ENCODE data around the gene BACH2. TPM values are rescaled to one million over a fixed set of nuclear protein-coding genes. Genes with fewer than 3 reads are reported as not detected.

Gene BACH2
- total RNA-seq, 2 experiments from 2014 or later: 60.7 to 66.9 TPM

GRCh38 chr6:90076511-90077415 lies 219.9 kb downstream of the BACH2 start:
- no peak for TF ChIP-seq CTCF (IDR thresholded peaks at IDR 0.05)
- ChIA-PET CTCF (interaction anchor here (0.7 to 1.5 kb wide), 2 partner anchors 9 to 10 kb away, joined by 3 to 4 read pairs; no protein-coding TSS in a partner anchor), POLR2A (interaction anchor here (0.6 to 2.2 kb wide), 3 partner anchors 16 to 72 kb away, joined by 3 to 13 read pairs (median 5); no protein-coding TSS in a partner anchor)
- ATAC-seq (no peak), DNase-seq (no peak)
- peak overlapping the region; percentile 96 for H3K4me3 Mint-ChIP-seq
- peaks cover 73% of the 10 kb centered on the region for H3K4me1 Mint-ChIP-seq (ENCODE audit: low read depth)
- H3K9me3 Mint-ChIP-seq: no peaks in the 10 kb centered on the region
- intact Hi-C loops (cut with micrococcal nuclease): loop anchor here (5.0 kb wide), 1 partner anchor 124 kb away; no protein-coding TSS in a partner anchor
- H3K27ac Mint-ChIP-seq: peak overlapping the region; percentile 99
- no peaks in the 10 kb centered on the region for H3K27me3 Mint-ChIP-seq
- peaks cover 87% of the 10 kb centered on the region for H3K36me3 Mint-ChIP-seq (ENCODE audit: low read depth)

GRCh38 chr6:90074161-90074850 lies 222.3 kb downstream of the BACH2 start:
- intact Hi-C loops (cut with micrococcal nuclease): loop anchor here (5.0 kb wide), 1 partner anchor 33 kb away; no protein-coding TSS in a partner anchor
- peak overlapping the region; percentile 94 for H3K27ac Mint-ChIP-seq

GRCh38 chr6:90072935-90073464 lies 223.6 kb downstream of the BACH2 start:
- CTCF ChIA-PET: interaction anchor here (0.8 to 4.0 kb wide), 5 partner anchors 10 to 132 kb away, joined by 3 to 29 read pairs (median 3); no protein-coding TSS in a partner anchor
- intact Hi-C loops (cut with micrococcal nuclease): loop anchor here (5.0 kb wide), 1 partner anchor 34 kb away; no protein-coding TSS in a partner anchor
- no peaks in the 10 kb centered on the region for H3K27me3 Mint-ChIP-seq
- peaks cover 85% of the 10 kb centered on the region for H3K4me1 Mint-ChIP-seq (ENCODE audit: low read depth)
- DNase-seq (no peak), ATAC-seq (peak; percentile 19)
- POLR2A ChIA-PET: interaction anchor here (0.8 to 1.9 kb wide), 10 partner anchors 9 to 133 kb away, joined by 3 to 7 read pairs (median 4); no protein-coding TSS in a partner anchor
- peak overlapping the region; percentile 94 for H3K27ac Mint-ChIP-seq
- H3K9me3 Mint-ChIP-seq: no peaks in the 10 kb centered on the region
- H3K4me3 Mint-ChIP-seq: peak overlapping the region; percentile 96
- peaks cover 90% of the 10 kb centered on the region for H3K36me3 Mint-ChIP-seq (ENCODE audit: low read depth)
- no peak for TF ChIP-seq CTCF (IDR thresholded peaks at IDR 0.05)

More at GRCh38 chr6:90074161-90074850, 222.3 kb downstream of the BACH2 start:
- CTCF ChIA-PET: interaction anchor here (1.0 to 1.5 kb wide), 5 partner anchors 36 to 133 kb away, joined by 3 to 4 read pairs (median 3); no protein-coding TSS in a partner anchor
- no peaks in the 10 kb centered on the region for H3K9me3 Mint-ChIP-seq
- TF ChIP-seq CTCF (IDR thresholded peaks at IDR 0.05): no peak
- H3K36me3 Mint-ChIP-seq (ENCODE audit: low read depth): peaks cover 91% of the 10 kb centered on the region
- no peak for ATAC-seq
- POLR2A ChIA-PET: no interaction called here
- H3K4me3 Mint-ChIP-seq: peak overlapping the region; percentile 96
- no peaks in the 10 kb centered on the region for H3K27me3 Mint-ChIP-seq
- H3K4me1 Mint-ChIP-seq (ENCODE audit: low read depth): peaks cover 84% of the 10 kb centered on the region
- no peak for DNase-seq

GRCh38 chr6:90072501-90072900 lies 224.1 kb downstream of the BACH2 start:
- POLR2A ChIA-PET: interaction anchor here (0.8 to 1.9 kb wide), 10 partner anchors 9 to 132 kb away, joined by 3 to 7 read pairs (median 4); no protein-coding TSS in a partner anchor
- ATAC-seq (peak; percentile 17), DNase-seq (no peak)
- Mint-ChIP-seq H3K9me3 (no peaks in the 10 kb centered on the region), H3K4me1 (ENCODE audit: low read depth) (peaks cover 89% of the 10 kb centered on the region), H3K4me3 (peak overlapping the region; percentile 96), H3K27ac (peak overlapping the region; percentile 94), H3K27me3 (no peaks in the 10 kb centered on the region), H3K36me3 (ENCODE audit: low read depth) (peaks cover 90% of the 10 kb centered on the region)
- CTCF ChIA-PET: interaction anchor here (0.8 to 4.0 kb wide), 5 partner anchors 10 to 132 kb away, joined by 3 to 29 read pairs (median 3); no protein-coding TSS in a partner anchor
- no peak for TF ChIP-seq CTCF (IDR thresholded peaks at IDR 0.05)
- intact Hi-C loops (cut with micrococcal nuclease): loop anchor here (5.0 kb wide), 1 partner anchor 35 kb away; no protein-coding TSS in a partner anchor
